NCI-H146 treated with DMSO at 0.1 percent for 48 hours (cell line): ENCODE results near the gene CTTNBP2.

Source experiments
- DNase-seq: peaks from one replicate; lab custom pipeline; 2025; ENCODE audit not compliant: unreplicated experiment; lab: John Stamatoyannopoulos, UW

The CTTNBP2 gene

GRCh38 chr7:117790251-117790650 lies 83.0 kb downstream of the CTTNBP2 start:
- no peak for DNase-seq

GRCh38 chr7:117785431-117785830 lies 87.8 kb downstream of the CTTNBP2 start:
- DNase-seq = no peak

- no peak for DNase-seq
Measured at GRCh38 chr7:117784315-117784714, 88.9 kb downstream of the CTTNBP2 start.

DNA sequence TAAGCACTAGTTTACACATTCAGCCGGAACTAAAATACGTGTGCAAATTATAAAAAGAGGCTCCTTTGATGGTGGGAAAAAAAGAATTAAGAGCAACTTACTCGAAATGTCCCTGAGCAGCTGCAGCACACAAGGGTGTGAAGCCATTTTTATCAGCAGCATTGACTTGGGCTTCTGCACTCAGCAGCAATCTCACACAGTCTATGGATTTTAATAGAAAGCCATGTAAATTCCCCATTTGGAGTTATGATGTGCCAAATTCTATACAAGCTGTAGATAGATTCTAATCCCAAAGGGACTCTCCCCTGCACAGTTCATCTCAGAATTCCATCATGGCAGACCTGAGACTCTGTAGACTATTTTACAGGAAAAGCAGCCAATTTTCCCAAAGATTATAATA lies 90.5 kb downstream of the CTTNBP2 start:
- no peak for DNase-seq

- no peak for DNase-seq
Measured at GRCh38 chr7:117781707-117782106, 91.5 kb downstream of the CTTNBP2 start.

- DNase-seq = no peak
Measured at GRCh38 chr7:117780832-117781231, 92.4 kb downstream of the CTTNBP2 start.

DNA sequence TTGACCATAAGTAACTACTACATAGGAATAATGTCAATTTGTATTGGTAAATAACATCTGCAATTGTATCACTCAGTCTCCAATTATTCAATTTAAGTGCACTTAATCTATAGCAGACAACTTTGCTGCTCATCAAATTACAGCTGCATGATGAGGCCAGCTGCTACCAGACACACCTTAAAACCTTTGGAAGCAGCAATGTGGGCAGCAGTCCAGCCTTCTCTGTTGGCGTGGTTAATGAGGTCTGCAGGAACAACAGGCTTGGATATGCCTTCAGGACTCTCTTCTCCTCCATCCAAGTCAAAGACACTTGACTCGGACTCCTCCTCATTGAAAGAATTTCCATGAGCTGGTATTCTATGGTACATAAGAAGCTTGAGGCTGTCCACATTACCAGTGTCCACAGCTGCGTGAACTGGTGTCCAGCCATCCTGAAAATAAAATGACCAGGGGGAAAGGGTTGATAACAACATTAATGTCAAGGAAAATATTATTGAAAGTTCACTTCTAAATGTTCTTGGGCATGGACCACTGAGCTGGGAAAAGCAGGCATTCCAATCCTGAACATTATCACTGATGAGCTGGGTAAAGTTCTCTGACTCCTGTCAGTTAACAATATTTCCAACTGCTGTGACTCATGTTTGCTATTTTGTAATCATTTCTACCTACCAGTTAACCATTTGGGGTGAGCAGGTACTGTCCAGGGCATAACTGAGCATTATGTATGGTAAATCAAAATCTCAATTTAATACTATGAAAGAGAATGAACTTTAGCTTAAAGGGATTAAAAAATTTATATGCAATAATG lies 95.7 kb downstream of the CTTNBP2 start:
- DNase-seq = no peak

DNA sequence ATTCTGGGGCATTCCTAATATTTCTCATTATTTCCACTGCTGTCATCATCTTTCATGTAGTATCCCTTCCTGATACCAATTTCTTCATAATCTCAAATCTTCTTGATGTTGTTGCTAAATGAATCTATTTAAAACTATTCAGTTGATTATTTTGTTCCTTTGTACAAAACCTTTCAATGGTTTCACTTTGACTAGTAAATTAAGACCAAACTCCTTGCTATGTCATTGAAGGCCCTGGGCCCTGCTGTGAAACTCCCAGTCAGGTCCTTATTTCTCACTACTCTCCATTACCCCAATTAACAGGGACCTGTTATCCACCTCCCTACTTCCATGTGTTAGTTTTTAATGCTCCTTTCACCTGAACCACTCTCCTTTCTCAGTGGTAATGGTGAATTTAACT lies 97.0 kb downstream of the CTTNBP2 start:
- DNase-seq = no peak

- DNase-seq = no peak
Measured at GRCh38 chr7:117775801-117776200, 97.4 kb downstream of the CTTNBP2 start.

- DNase-seq = no peak
Measured at GRCh38 chr7:117774943-117775342, 98.3 kb downstream of the CTTNBP2 start.

GRCh38 chr7:117772421-117772820 lies 100.8 kb downstream of the CTTNBP2 start:
- no peak for DNase-seq

DNA sequence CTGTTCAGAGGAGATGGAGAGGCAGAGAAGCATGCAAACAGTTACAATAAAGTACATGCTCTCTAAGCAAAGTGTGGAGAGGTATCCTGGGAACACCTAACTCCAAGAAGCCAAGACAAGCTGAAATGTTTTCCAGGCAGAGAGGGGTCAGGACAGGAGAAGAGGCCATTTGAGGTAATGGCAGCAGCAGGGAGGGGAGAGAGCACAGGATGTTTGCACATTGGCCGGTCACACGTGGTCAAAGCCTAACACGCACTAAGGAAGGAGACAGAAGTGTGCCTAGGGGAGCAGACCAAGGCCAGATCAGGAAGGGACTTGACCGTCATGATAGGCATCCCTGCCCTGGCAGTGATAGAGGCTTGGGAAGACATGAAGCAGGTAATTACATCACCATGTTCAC lies 101.5 kb downstream of the CTTNBP2 start:
- DNase-seq = no peak

DNA sequence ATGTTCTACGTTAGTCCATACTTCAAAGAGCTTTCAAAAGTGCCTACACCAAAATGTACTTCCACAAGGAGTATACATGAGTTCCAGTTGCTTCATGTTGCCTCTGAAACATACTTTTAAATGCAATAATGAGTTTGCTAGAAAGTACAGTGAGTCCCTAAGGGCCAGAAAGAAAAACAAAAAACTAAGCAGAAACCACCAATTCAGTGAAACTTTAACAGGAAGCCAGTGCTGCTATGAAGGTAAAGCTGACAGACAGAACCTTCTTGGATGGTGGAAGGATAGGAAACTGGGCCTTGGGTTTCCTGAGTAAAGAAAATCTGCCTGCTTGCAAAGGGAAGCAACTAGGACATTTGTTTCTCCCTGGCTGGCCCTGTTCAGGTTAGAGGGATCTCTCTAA lies 104.2 kb downstream of the CTTNBP2 start:
- no peak for DNase-seq

DNA sequence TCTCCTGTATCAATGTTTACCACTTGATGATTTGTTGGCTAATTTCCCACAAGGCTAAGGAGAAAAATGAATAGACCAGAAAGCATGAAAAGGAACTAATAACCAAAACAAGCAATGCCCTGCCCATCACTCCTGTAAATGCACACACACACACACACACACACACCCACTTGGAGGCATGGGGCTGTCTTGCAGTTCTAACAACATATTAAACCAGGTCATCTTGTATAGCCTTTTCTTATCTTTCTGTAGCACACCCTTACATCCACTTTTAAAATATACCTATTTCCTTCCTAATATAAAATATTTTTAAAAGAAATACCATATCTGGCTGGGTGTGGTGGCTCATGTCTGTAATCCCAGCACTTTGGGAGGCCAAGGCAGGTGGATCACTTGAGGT lies 105.3 kb downstream of the CTTNBP2 start:
- no peak for DNase-seq

- DNase-seq = no peak
Measured at GRCh38 chr7:117766913-117767312, 106.3 kb downstream of the CTTNBP2 start.

- DNase-seq = no peak
Measured at GRCh38 chr7:117764031-117764430, 109.2 kb downstream of the CTTNBP2 start.

- no peak for DNase-seq
Measured at GRCh38 chr7:117762055-117762454, 111.2 kb downstream of the CTTNBP2 start.

DNA sequence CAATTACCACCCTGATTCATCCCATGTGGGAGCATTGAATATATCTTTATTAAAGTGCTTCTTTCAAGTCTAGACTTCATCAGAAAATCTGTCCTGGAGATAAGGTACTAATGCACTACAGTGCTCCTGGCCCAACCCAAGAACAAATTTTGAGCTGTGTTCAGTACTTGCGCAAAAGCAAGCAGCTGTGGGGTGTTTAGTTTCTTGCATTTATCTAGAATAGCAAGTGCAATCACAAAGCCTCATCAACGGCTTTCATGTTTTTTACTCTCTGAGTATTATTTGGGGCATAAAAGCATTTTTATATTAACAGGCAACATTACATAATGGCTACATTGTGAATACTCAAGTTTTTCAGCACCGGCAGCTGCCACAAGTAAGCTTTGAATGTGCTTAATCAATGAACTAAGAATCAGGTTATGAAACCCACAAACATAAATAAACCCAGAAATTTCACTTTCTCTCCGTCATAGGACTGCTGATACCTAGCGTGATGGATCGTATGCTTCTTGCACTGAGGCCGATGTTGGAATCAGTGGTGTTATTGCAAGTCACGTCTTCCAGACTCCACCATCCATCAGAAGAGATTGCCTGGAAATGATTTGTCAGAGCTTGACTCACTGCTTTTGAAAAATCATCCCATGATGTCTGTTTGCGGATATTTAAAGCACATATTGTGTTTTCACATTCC lies 113.1 kb downstream of the CTTNBP2 start:
- no peak for DNase-seq

DNA sequence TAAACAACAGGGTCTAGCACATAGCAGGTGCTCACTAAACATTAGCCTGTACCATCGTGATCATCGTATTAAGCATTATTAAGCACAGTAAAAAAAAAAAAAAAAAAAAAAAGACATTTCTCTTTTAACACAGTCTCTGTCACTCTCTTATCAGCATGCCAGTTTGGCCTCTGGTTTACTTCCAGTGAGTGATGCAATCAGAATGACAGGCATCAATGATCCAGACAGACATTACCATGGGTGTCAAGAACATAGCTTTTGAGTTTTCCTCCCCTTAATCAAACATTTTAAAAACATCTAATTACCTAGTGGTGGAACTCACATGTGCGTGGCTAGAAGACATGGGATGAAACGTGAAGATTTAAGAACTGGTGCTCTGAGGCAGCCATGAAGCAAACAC lies 115.8 kb downstream of the CTTNBP2 start:
- no peak for DNase-seq

GRCh38 chr7:117756586-117757085 lies 116.6 kb downstream of the CTTNBP2 start:
- DNase-seq = no peak

DNA sequence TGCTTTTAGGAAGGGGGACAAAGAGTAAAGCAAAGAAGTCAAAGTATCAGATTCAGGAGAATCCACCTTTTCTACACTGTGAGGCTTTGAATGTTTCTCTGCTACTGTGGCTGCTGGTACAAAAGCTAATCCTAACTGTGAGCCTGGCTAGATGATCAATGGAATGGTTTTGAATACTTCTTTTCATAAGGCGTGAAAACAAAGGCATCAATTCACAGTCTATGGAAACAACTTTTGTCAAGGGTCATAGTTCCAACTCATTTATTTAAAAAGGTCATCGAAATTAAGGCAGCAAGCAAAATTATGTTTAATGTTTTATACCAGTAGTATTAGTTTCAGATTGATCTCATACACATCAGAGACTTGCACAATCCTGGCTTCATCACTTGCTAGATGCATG lies 118.1 kb downstream of the CTTNBP2 start:
- DNase-seq = no peak

GRCh38 chr7:117751775-117752174 lies 121.5 kb downstream of the CTTNBP2 start:
- no peak for DNase-seq
